Measurements from ENCODE around the gene RPS19. TPM values are rescaled to one million over a fixed set of nuclear protein-coding genes. Genes with fewer than 3 reads are reported as not detected.
A peak's percentile ranks its signal among the peaks of the same experiment; 100 is the strongest.
"Not testable (repeated sequence)": the region's sequence is repeated elsewhere in the genome, so short reads cannot be mapped to it uniquely, and the experiment has no call there.

RPS19 gene
- total RNA-seq, 1 experiment from 2014 or later, result 1,830 TPM

DNA sequence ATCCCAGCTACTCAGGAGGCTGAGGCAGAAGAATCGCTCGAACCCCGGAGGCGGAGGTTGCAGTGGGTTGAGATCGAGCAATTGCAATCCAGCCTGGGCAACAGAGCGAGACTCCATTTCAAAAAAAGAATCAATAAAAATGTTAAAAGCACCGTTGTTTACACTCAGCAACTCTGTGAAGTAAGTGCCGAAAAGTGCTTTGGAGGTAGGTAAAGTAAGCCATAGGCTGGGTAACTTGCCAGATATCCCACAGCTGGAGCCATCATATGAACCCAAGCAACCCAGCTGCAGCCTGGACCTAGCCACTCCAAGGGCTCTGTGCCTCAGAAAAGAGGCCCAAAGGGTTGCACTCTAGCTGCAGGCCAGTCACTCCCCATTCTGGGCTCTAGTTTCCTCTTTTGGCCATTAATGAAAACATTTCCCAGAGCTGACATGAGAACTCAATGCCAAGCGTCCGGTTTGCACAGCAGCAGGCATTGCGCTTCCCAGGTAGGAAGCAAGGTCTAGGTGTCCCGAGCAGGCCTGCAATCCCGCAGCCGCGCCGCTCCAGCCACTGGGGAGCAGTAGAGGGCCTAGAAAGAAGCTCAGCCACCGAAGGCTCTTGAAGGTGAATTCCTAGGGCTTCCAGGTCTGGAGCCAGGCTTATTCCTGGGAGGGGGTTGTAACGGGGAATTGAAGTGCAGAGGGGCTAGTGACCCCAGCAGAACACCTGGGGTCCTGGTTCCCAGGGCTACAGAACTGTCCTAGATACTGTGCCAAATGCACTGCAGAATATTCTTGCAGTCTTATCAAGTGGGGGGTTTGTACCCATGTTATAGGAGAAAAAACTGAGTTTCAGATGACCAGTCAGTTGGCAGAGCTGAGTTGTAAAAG is 13.0 kb downstream of the RPS19 start:
- Histone ChIP-seq H3K4me3 (ENCODE audit: low read length) (no peak overlapping the region), H3K9ac (ENCODE audit: low read length) (no peak overlapping the region), H3K27ac (ENCODE audit: low read length) (no peak overlapping the region), H3K79me2 (ENCODE audit: low read length) (peaks cover 3% of the 10 kb centered on the region; the same call in 1 of the 2 replicates), H3K4me2 (ENCODE audit: low read length) (no peak overlapping the region), H3K4me1 (ENCODE audit: insufficient read depth, low read length) (peaks cover 8% of the 10 kb centered on the region; the same call in 1 of the 2 replicates), H3F3A (ENCODE audit: low read length, unreplicated experiment) (no peaks in the 10 kb centered on the region), H3K9me3 (ENCODE audit: low read length) (no peaks in the 10 kb centered on the region), H4K20me1 (ENCODE audit: low read length) (peaks cover 17% of the 10 kb centered on the region), H3K27me3 (ENCODE audit: low read length) (no peaks in the 10 kb centered on the region), H3K9me2 (replicated peaks; ENCODE audit: low read length) (no peaks in the 10 kb centered on the region), H3K36me3 (ENCODE audit: low read depth, low read length) (peaks cover 29% of the 10 kb centered on the region), H2AFZ (ENCODE audit: low read length) (no peak overlapping the region)
- intact Hi-C loops (cut with micrococcal nuclease), result loop anchor here (5.0 kb wide), 2 partner anchors 64 to 84 kb away; partner anchors contain the start of gene RABAC1
- DNase-seq (peak; percentile 75), ATAC-seq (peak; percentile 84)
- TF ChIP-seq, protein P1, sequence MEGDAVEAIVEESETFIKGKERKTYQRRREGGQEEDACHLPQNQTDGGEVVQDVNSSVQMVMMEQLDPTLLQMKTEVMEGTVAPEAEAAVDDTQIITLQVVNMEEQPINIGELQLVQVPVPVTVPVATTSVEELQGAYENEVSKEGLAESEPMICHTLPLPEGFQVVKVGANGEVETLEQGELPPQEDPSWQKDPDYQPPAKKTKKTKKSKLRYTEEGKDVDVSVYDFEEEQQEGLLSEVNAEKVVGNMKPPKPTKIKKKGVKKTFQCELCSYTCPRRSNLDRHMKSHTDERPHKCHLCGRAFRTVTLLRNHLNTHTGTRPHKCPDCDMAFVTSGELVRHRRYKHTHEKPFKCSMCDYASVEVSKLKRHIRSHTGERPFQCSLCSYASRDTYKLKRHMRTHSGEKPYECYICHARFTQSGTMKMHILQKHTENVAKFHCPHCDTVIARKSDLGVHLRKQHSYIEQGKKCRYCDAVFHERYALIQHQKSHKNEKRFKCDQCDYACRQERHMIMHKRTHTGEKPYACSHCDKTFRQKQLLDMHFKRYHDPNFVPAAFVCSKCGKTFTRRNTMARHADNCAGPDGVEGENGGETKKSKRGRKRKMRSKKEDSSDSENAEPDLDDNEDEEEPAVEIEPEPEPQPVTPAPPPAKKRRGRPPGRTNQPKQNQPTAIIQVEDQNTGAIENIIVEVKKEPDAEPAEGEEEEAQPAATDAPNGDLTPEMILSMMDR (conservative IDR thresholded peaks at IDR 0.05; ENCODE audit: low read depth, low read length), result peak; percentile 78
- no peak for TF ChIP-seq EZH2phosphoT487 (IDR thresholded peaks at IDR 0.05; ENCODE audit: borderline replicate concordance, low read length)
- BruUV-seq (replicated peaks), result no TSS peak
- ChIA-PET POLR2A (ENCODE audit: unreplicated experiment) (no interaction called here), CTCF (interaction anchor here (0.5 to 0.6 kb wide), 3 partner anchors 86 to 386 kb away, joined by 3 to 7 read pairs (median 3); partner anchors contain the start of gene RABAC1)

DNA sequence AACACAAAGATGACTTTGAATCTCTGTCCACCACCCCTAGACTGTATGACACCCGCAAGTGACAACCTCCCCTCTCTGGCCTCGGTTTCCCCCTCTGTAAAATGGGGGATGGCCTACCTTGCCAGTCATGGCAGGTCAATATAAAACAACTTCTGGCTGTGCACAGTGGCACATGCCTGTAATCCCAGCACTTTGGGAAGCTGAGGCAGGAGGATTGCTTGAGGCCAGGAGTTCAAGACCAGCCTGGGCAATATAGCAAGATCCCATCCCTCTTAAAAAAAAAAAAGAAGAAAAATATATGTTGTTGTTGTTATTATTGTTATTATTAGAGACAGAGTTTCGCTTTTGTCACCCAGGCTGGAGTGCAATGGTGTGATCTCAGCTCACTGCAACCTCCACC is 15.9 kb downstream of the RPS19 start:
- not testable (repeated sequence) for BruUV-seq (replicated peaks)

DNA sequence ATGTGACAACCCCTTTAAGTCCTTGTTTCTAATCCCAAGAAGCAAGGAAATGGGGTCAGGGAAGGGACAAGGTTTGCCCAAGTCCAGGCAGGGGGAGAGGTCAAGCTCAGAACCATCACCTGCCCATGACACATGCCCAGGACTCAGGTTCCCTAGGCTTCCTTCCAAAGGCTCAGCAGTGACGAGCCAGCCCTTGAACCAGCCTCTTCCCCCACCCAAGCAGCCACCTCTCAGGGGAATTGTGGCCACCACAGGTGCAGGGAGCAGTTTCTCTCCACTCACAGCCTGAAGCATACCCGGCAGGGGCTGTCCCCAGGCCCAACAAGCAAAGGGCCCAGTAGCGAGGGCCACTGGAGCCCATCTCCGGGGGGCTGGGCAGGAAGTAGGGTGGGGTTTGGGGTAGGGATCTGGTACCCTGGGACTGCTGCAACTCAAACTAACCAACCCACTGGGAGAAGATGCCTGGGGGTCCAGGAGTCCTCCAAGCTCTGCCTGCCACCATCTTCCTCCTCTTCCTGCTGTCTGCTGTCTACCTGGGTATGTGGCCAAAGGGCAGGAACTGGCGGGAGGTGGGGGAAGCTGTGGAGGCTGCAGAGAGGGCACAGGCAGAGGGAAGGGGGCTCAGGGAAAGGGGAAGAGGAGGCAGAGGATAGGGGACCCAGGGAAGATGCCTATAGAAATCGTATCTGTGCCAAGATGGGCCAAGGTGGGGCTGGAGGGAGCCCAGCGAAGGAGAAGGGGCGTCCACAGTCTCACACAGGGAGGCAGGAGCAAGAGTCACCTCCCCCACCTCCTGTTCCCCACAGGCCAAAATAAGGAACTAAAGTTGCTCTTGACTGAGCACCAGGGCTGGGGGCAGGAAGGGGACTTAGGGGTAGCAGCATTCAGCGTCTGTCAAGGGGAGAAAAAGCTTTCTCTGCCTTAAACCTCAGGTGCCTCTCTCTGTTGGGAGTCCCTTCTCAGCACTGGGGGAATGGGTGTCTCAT is 17.1 kb downstream of the RPS19 start, which contains the start of gene CD79A:
TSS of gene CD79A (plus strand) at position 433 of the 986 bp plus-strand sequence. CDS start at position 459, 26 bp downstream.
- no peak within 1 kb of the TSS for H3K27ac ChIP-seq (ENCODE audit: low read length)
- no peak for DNase-seq
- ChIA-PET CTCF (no interaction called here), POLR2A (ENCODE audit: unreplicated experiment) (no interaction called here)
- peaks cover 8% of the 10 kb centered on the region; the same call in 1 of the 2 replicates for H3K4me1 ChIP-seq (ENCODE audit: insufficient read depth, low read length)
- ATAC-seq, result no peak
- H3K27me3 ChIP-seq (ENCODE audit: low read length), result no peaks in the 10 kb centered on the region
- H2AFZ ChIP-seq (ENCODE audit: low read length), result no peak within 1 kb of the TSS
- H3K9me3 ChIP-seq (ENCODE audit: low read length), result no peaks in the 10 kb centered on the region
- no peaks in the 10 kb centered on the region for H3K36me3 ChIP-seq (ENCODE audit: low read depth, low read length)
- H4K20me1 ChIP-seq (ENCODE audit: low read length), result no peaks in the 10 kb centered on the region
- BruUV-seq (replicated peaks), result no TSS peak
- H3K4me2 ChIP-seq (ENCODE audit: low read length), result no peak within 1 kb of the TSS
- H3K9me2 ChIP-seq (replicated peaks; ENCODE audit: low read length), result no peaks in the 10 kb centered on the region
- no peaks in the 10 kb centered on the region for H3F3A ChIP-seq (ENCODE audit: low read length, unreplicated experiment)
- no peak within 1 kb of the TSS for H3K4me3 ChIP-seq (ENCODE audit: low read length)
- TF ChIP-seq EZH2phosphoT487 (IDR thresholded peaks at IDR 0.05; ENCODE audit: borderline replicate concordance, low read length), result no peak
- TF ChIP-seq EZH2 (IDR thresholded peaks at IDR 0.05; ENCODE audit: low read length, unreplicated experiment), result no peak
- TF ChIP-seq, protein P1 (conservative IDR thresholded peaks at IDR 0.05; ENCODE audit: low read depth, low read length), result no peak
- H3K79me2 ChIP-seq (ENCODE audit: low read length), result no peaks in the 10 kb centered on the region
- intact Hi-C loops (cut with micrococcal nuclease), result no loop called here
- no peak within 1 kb of the TSS for H3K9ac ChIP-seq (ENCODE audit: low read length)

More for the DNA sequence above, 15.9 kb downstream of the RPS19 start:
- H3K4me1 ChIP-seq (ENCODE audit: insufficient read depth, low read length); H3K4me2 ChIP-seq (ENCODE audit: low read length); H4K20me1 ChIP-seq (ENCODE audit: low read length); H3K36me3 ChIP-seq (ENCODE audit: low read depth, low read length); H3K4me3 ChIP-seq (ENCODE audit: low read length); H3K27ac ChIP-seq (ENCODE audit: low read length); H3K9ac ChIP-seq (ENCODE audit: low read length); H3K9me3 ChIP-seq (ENCODE audit: low read length); H3K27me3 ChIP-seq (ENCODE audit: low read length); H2AFZ ChIP-seq (ENCODE audit: low read length); H3F3A ChIP-seq (ENCODE audit: low read length, unreplicated experiment); DNase-seq; CTCF ChIA-PET; H3K9me2 ChIP-seq (replicated peaks; ENCODE audit: low read length); H3K79me2 ChIP-seq (ENCODE audit: low read length); ATAC-seq; intact Hi-C loops (cut with micrococcal nuclease): not testable (repeated sequence)
- POLR2A ChIA-PET (ENCODE audit: unreplicated experiment), result interaction anchor here (0.7 kb wide), 1 partner anchor 11 kb away, joined by 8 read pairs; no protein-coding TSS in a partner anchor

Measured in PC-3 (cell line).